HuH-7.5 (cell line): ENCODE results near the gene TUBA1A.
"Not testable (repeated sequence)": the region's sequence is repeated elsewhere in the genome, so short reads cannot be mapped to it uniquely, and the experiment has no call there.

Experiments
- DNase-seq: peaks from one replicate; pipeline ENCODE4 v3.0.0; 2011; ENCODE audit warnings: low spot score

TUBA1A gene

GRCh38 chr12:49147384-49147783 is 41.5 kb downstream of the TUBA1A start:
- no peak for DNase-seq

- DNase-seq, result no peak
Observed at GRCh38 chr12:49146406-49146805, 42.5 kb downstream of the TUBA1A start.

GRCh38 chr12:49144384-49144783 is 44.5 kb downstream of the TUBA1A start:
- no peak for DNase-seq

GRCh38 chr12:49138999-49139398 is 49.9 kb downstream of the TUBA1A start:
- no peak for DNase-seq

- no peak for DNase-seq
Observed at GRCh38 chr12:49138587-49138986, 50.3 kb downstream of the TUBA1A start.

GRCh38 chr12:49137476-49137875 is 51.4 kb downstream of the TUBA1A start:
- DNase-seq, result no peak

- not testable (repeated sequence) for DNase-seq
Observed at GRCh38 chr12:49136997-49137396, 51.9 kb downstream of the TUBA1A start.
